ENCODE results near the gene FBXO44. TPM values are rescaled to one million over a fixed set of nuclear protein-coding genes. Genes with fewer than 3 reads are reported as not detected.

FBXO44 gene
- 11.0 and 17.4 TPM in 2 replicates for polyA plus RNA-seq

GRCh38 chr1:11654137-11654938 is at the start of gene FBXO44, which contains the start of gene FBXO2:
TSS of gene FBXO44 (plus strand) at chr1:11654877. CDS start at chr1:11655836, 959 bp downstream.
TSS of gene FBXO2 (minus strand) at chr1:11654429. CDS start at chr1:11654340, 89 bp downstream.

GRCh38 chr1:11681071-11681771 is 26.5 kb downstream of the FBXO44 start, which contains the start of gene MAD2L2:
TSS of gene MAD2L2 (minus strand) at chr1:11681148. CDS start at chr1:11680601, 547 bp downstream.

GRCh38 chr1:11691302-11691914 is 36.7 kb downstream of the FBXO44 start, which contains the start of gene DRAXIN:
TSS of gene DRAXIN (plus strand) at chr1:11691710. CDS start at chr1:11706259, 14,549 bp downstream.

Other genes with a start within 250 kb of the FBXO44 start
- gene DISP3, start 175.7 kb upstream of the FBXO44 start, polyA plus RNA-seq, result not detected in 2 replicates
- gene FBXO2, start 448 bp upstream of the FBXO44 start, polyA plus RNA-seq, result 19.1 and 20.4 TPM in 2 replicates
- gene FBXO6, start 9.3 kb downstream of the FBXO44 start, polyA plus RNA-seq, result 2.0 and 2.2 TPM in 2 replicates
- gene MAD2L2, start 26.3 kb downstream of the FBXO44 start, polyA plus RNA-seq, result 6.3 and 13.7 TPM in 2 replicates
- gene DRAXIN, start 36.8 kb downstream of the FBXO44 start, polyA plus RNA-seq, result not detected in 2 replicates
- gene AGTRAP, start 81.3 kb downstream of the FBXO44 start, polyA plus RNA-seq, result 1.8 and 1.9 TPM in 2 replicates
- not detected in 2 replicates for gene C1orf167, start 107.3 kb downstream of the FBXO44 start, polyA plus RNA-seq
- gene MTHFR, start 151.1 kb downstream of the FBXO44 start, polyA plus RNA-seq, result 0.34 and 0.98 TPM in 2 replicates
- 10.5 and 11.9 TPM in 2 replicates for gene CLCN6, start 151.3 kb downstream of the FBXO44 start, polyA plus RNA-seq
- 1.8 TPM in 1 of 2 replicates, not detected in the other for gene NPPA, start 192.9 kb downstream of the FBXO44 start, polyA plus RNA-seq
- 1.8 TPM in 1 of 2 replicates, not detected in the other for gene NPPB, start 204.1 kb downstream of the FBXO44 start, polyA plus RNA-seq